Mammary epithelial cell (primary cell): Measurements from ENCODE around the gene LRRN2.

Source experiments
- CTCF ChIP-seq, 2 donors: IDR thresholded peaks in 1 of 2; conservative IDR thresholded peaks in 1 of 2; 2 replicates each; pipeline ENCODE4 v1.5.1; 2011 to 2012; ENCODE audit warnings: inconsistent platforms in 2 of 2, low read length in 2 of 2, mild to moderate bottlenecking in 2 of 2, control low read depth in 1 of 2, low read depth in 1 of 2; ENCODE audit not compliant: insufficient read depth in 1 of 2; ENCODE audit errors: extremely low read depth in 1 of 2
- EZH2 ChIP-seq: IDR thresholded peaks from 2 replicates; pipeline ENCODE4 v1.6.1; 2012; ENCODE audit warnings: low read length, inconsistent platforms, borderline replicate concordance

GRCh38 chr1:204575221-204576190 is 110.0 kb downstream of the LRRN2 start:
- TF ChIP-seq CTCF (conservative IDR thresholded peaks at IDR 0.05 in 1 of 2, IDR thresholded peaks at IDR 0.05 in 1 of 2; ENCODE audit: extremely low read depth in 1 of 2, insufficient read depth in 1 of 2, low read depth in 1 of 2, low read length in 2 of 2) (no peak), EZH2 (no peak)
